ENCODE measurements around the gene PUS10. TPM values are rescaled to one million over a fixed set of nuclear protein-coding genes. Genes with fewer than 3 reads are reported as not detected.

Gene PUS10
- total RNA-seq, 2 experiments from 2014 or later, result 3.3 to 7.5 TPM

DNA sequence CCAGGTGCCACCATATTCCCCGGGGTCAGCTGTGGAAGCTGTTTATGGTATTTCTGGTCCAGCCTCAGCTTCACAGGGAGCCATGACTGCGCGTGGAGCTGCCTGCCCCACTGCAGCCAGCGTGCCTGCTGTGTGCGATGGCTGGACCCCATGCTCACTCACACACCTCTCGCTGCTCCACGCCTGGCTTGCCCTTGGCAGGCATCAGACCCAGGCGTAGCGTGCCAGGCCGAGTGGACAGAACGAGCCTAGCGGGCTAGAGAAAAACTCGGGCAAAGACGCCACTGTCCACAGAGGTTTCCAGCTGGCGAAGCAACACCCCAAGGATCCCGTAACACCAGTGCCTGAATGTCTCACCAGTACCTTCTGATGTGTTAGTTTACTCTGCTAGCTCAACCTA, 43.4 kb downstream of the PUS10 start:
- DNase-seq (ENCODE audit: low spot score), result no peak
- Histone ChIP-seq H3K79me2 (ENCODE audit: insufficient read depth, low read depth, low read length) (no peaks in the 10 kb centered on the region; the same call in 1 of the 2 replicates), H3K4me3 (ENCODE audit: low read depth, low read length, poor library complexity, severe bottlenecking) (no peak overlapping the region), H3K9me2 (ENCODE audit: insufficient read depth, low read length) (no peaks in the 10 kb centered on the region), H4K20me1 (ENCODE audit: insufficient read depth, low read length) (no peaks in the 10 kb centered on the region), H3K27ac (ENCODE audit: low read depth, low read length, poor library complexity, severe bottlenecking) (no peak overlapping the region), H3K4me1 (ENCODE audit: insufficient read depth, low read length, poor library complexity, severe bottlenecking) (peaks cover 78% of the 10 kb centered on the region), H2AFZ (ENCODE audit: low read length) (no peak overlapping the region), H3K4me2 (ENCODE audit: low read length) (no peak overlapping the region), H3K9me3 (ENCODE audit: low read length) (no peaks in the 10 kb centered on the region), H3K36me3 (ENCODE audit: insufficient read depth, low read length) (no peaks in the 10 kb centered on the region; the same call in 1 of the 2 replicates)
- TF ChIP-seq CTCF (conservative IDR thresholded peaks at IDR 0.05; ENCODE audit: low read length) (no peak), EZH2phosphoT487 (IDR thresholded peaks at IDR 0.05; ENCODE audit: borderline replicate concordance, low read depth, low read length) (no peak)
- BruUV-seq (replicated peaks), result no TSS peak
- ChIA-PET POLR2A (interaction anchor here (0.6 to 2.0 kb wide), 10 partner anchors 8 to 161 kb away, joined by 3 to 13 read pairs (median 4); no protein-coding TSS in a partner anchor), CTCF (ENCODE audit: unreplicated experiment) (no interaction called here)
- intact Hi-C loops (cut with micrococcal nuclease; ENCODE audit: unreplicated experiment), result no loop called here

- intact Hi-C loops (cut with micrococcal nuclease; ENCODE audit: unreplicated experiment), result no loop called here
- H3K27ac ChIP-seq (ENCODE audit: low read depth, low read length, poor library complexity, severe bottlenecking), result peak overlapping the region; percentile 62
Observed at GRCh38 chr2:60973705-60974104, 44.4 kb downstream of the PUS10 start.

More at GRCh38 chr2:60973705-60974104, 44.4 kb downstream of the PUS10 start:
- CTCF ChIA-PET (ENCODE audit: unreplicated experiment), result interaction anchor here (0.5 to 1.0 kb wide), 2 partner anchors 13 to 312 kb away, joined by 4 read pairs; no protein-coding TSS in a partner anchor
- peaks cover under 1% of the 10 kb centered on the region; the same call in 1 of the 2 replicates for H3K9me3 ChIP-seq (ENCODE audit: low read length)
- POLR2A ChIA-PET, result interaction anchor here (0.6 to 2.0 kb wide), 12 partner anchors 9 to 231 kb away, joined by 3 to 13 read pairs (median 4); no protein-coding TSS in a partner anchor
- no TSS peak for BruUV-seq (replicated peaks)
- no peak overlapping the region for H3K4me3 ChIP-seq (ENCODE audit: low read depth, low read length, poor library complexity, severe bottlenecking)
- TF ChIP-seq CTCF (conservative IDR thresholded peaks at IDR 0.05; ENCODE audit: low read length) (no peak), EZH2phosphoT487 (IDR thresholded peaks at IDR 0.05; ENCODE audit: borderline replicate concordance, low read depth, low read length) (no peak)
- peaks cover 78% of the 10 kb centered on the region for H3K4me1 ChIP-seq (ENCODE audit: insufficient read depth, low read length, poor library complexity, severe bottlenecking)
- H4K20me1 ChIP-seq (ENCODE audit: insufficient read depth, low read length), result no peaks in the 10 kb centered on the region
- H3K36me3 ChIP-seq (ENCODE audit: insufficient read depth, low read length), result no peaks in the 10 kb centered on the region; the same call in 1 of the 2 replicates
- no peaks in the 10 kb centered on the region; the same call in 1 of the 2 replicates for H3K79me2 ChIP-seq (ENCODE audit: insufficient read depth, low read depth, low read length)
- H3K9me2 ChIP-seq (ENCODE audit: insufficient read depth, low read length), result no peaks in the 10 kb centered on the region
- H3K4me2 ChIP-seq (ENCODE audit: low read length), result peak overlapping the region; percentile 76
- peak overlapping the region; percentile 91 for H2AFZ ChIP-seq (ENCODE audit: low read length)
- DNase-seq (ENCODE audit: low spot score), result peak; percentile 33
